Keratinocyte (primary cell): ENCODE data around the gene ARCN1. TPM values are rescaled to one million over a fixed set of nuclear protein-coding genes. Genes with fewer than 3 reads are reported as not detected.

Experiments used
- DNase-seq: peaks from one replicate; pipeline ENCODE4 v3.0.0-alpha.2; 2011; ENCODE audit warnings: low read depth, missing footprints, low spot score
- FAIRE-seq: peaks from 2 replicates; lab custom pipeline; 2011; peaks lifted over from hg19 to GRCh38; lab: Jason Lieb, UNC
- H2AFZ ChIP-seq: 2 replicates; pipeline ENCODE4 v1.6.0; 2012; ENCODE audit warnings: low read length, control low read depth, inconsistent platforms; ENCODE audit not compliant: control insufficient read depth
- H3K27ac ChIP-seq: 2 replicates; pipeline ENCODE4 v1.5.1; 2011; ENCODE audit warnings: low read length; ENCODE audit not compliant: control insufficient read depth, insufficient read depth
- H3K27me3 ChIP-seq: 3 replicates; pipeline ENCODE4 v1.6.0; 2011; ENCODE audit warnings: low read length; ENCODE audit not compliant: control insufficient read depth, insufficient read depth; ENCODE audit errors: extremely low read depth
- H3K36me3 ChIP-seq, 2 experiments: 2 replicates in 1 of 2; 3 replicates in 1 of 2; pipeline ENCODE4 v1.5.1; 2011; ENCODE audit warnings: low read length in 2 of 2, mild to moderate bottlenecking in 1 of 2; ENCODE audit not compliant: control insufficient read depth in 2 of 2, insufficient read depth in 2 of 2; ENCODE audit errors: extremely low read depth in 1 of 2
- H3K4me1 ChIP-seq: 3 replicates; pipeline ENCODE4 v1.5.1; 2011; ENCODE audit warnings: low read length; ENCODE audit not compliant: control insufficient read depth, insufficient read depth; ENCODE audit errors: extremely low read depth
- H3K4me2 ChIP-seq: 3 replicates; pipeline ENCODE4 v1.6.0; 2011; ENCODE audit warnings: low read depth, low read length; ENCODE audit not compliant: control insufficient read depth, insufficient read depth; ENCODE audit errors: extremely low read depth
- H3K4me3 ChIP-seq, 3 experiments: fragments of 200-600 bp in 1 of 3; sonication (generic) in 1 of 3; 2 replicates in 2 of 3; 3 replicates in 1 of 3; pipeline ENCODE4 v1.5.1; 2011 to 2016; ENCODE audit warnings: low read length in 3 of 3, mild to moderate bottlenecking in 3 of 3, control low read depth in 2 of 3, inconsistent platforms in 1 of 3, low read depth in 1 of 3, mixed read lengths in 1 of 3, mixed run types in 1 of 3, moderate library complexity in 1 of 3; ENCODE audit not compliant: control insufficient read depth in 2 of 3, insufficient read depth in 2 of 3; ENCODE audit errors: extremely low read depth in 1 of 3
- H3K79me2 ChIP-seq: 2 replicates; pipeline ENCODE4 v1.6.0; 2012; ENCODE audit warnings: low read length; ENCODE audit not compliant: control insufficient read depth, insufficient read depth
- H3K9ac ChIP-seq: 3 replicates; pipeline ENCODE4 v1.6.0; 2011; ENCODE audit warnings: low read length; ENCODE audit not compliant: control insufficient read depth, insufficient read depth; ENCODE audit errors: extremely low read depth
- H3K9me1 ChIP-seq: 3 replicates; pipeline ENCODE4 v1.6.0; 2011; ENCODE audit warnings: low read length; ENCODE audit not compliant: control insufficient read depth, insufficient read depth; ENCODE audit errors: extremely low read depth
- H3K9me3 ChIP-seq: 2 replicates; pipeline ENCODE4 v1.5.1; 2012; ENCODE audit warnings: low read depth, low read length; ENCODE audit not compliant: control insufficient read depth
- H4K20me1 ChIP-seq: 3 replicates; pipeline ENCODE4 v1.6.0; 2011; ENCODE audit warnings: low read length; ENCODE audit not compliant: control insufficient read depth, insufficient read depth; ENCODE audit errors: extremely low read depth
- CTCF ChIP-seq, 3 experiments: IDR thresholded peaks in 1 of 3; conservative IDR thresholded peaks in 1 of 3; optimal IDR thresholded peaks in 1 of 3; 2 replicates in 2 of 3; 3 replicates in 1 of 3; pipeline versions ENCODE3 to v1.5.1; 2011; ENCODE audit warnings: low read length in 3 of 3, mild to moderate bottlenecking in 3 of 3, moderate library complexity in 2 of 3, control low read depth in 1 of 3, inconsistent platforms in 1 of 3; ENCODE audit not compliant: insufficient read depth in 2 of 3; ENCODE audit errors: extremely low read depth in 1 of 3
- EZH2 ChIP-seq: IDR thresholded peaks from one replicate; pipeline ENCODE4 v1.6.1; 2012; ENCODE audit warnings: inconsistent platforms, mild to moderate bottlenecking, low read length, moderate library complexity
- dilution Hi-C: fragments of 300-500 bp; cut with MboI; formaldehyde crosslinking; loops from one replicate; pipeline ENCODE4 v1.7.0; 2020; ENCODE audit warnings: low sequenced_read_pairs; ENCODE audit not compliant: extremely low pct_ligation_motif_present
- polyA plus RNA-seq, 5 experiments: library from polyadenylated mRNA; depleted of rRNA in 3 of 5; stranded (reverse) in 3 of 5; stranded (forward) in 1 of 5; unstranded in 1 of 5; fragments of >200 nt; gene quantifications; 1 replicate in 1 of 5; 2 replicates in 3 of 5; 3 replicates in 1 of 5; pipeline versions ENCODE4 v1.2.1 to v1.2.3, GENCODE V29; 2011 to 2012; ENCODE audit warnings: missing spikeins in 2 of 5, low read depth in 1 of 5, low replicate concordance in 1 of 5

Gene ARCN1
- polyA plus RNA-seq, 1 donor (not counting 4 experiments of a cell fraction or from before 2014, with no cell fraction given) = 150 TPM

DNA sequence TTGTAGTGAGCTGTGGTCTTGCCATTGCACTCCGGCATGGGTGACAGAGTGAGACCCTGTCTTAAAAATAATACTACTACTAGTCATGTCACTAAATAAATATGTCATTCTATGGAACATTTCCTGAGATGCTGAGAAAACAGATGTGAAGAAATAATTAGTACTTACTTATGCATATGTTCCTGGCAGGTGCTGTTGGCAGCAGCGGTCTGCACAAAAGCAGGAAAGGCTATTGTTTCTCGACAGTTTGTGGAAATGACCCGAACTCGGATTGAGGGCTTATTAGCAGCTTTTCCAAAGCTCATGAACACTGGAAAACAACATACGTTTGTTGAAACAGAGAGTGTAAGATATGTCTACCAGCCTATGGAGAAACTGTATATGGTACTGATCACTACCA lies 8.8 kb downstream of the ARCN1 start:
- H3K4me3 ChIP-seq = no peak overlapping the region
- peaks cover 5% of the 10 kb centered on the region for H4K20me1 ChIP-seq
- H3K36me3 ChIP-seq = peaks cover 11 to 28% of the 10 kb centered on the region in 2 experiments
- H2AFZ ChIP-seq = no peak overlapping the region
- DNase-seq (no peak), FAIRE-seq (no peak)
- no peaks in the 10 kb centered on the region for H3K9me3 ChIP-seq
- H3K4me2 ChIP-seq = no peak overlapping the region
- no peaks in the 10 kb centered on the region for H3K4me1 ChIP-seq
- H3K27ac ChIP-seq = no peak overlapping the region
- H3K79me2 ChIP-seq = peaks cover 59% of the 10 kb centered on the region
- H3K9ac ChIP-seq = no peak overlapping the region
- dilution Hi-C loops = no loop called here
- no peaks in the 10 kb centered on the region for H3K27me3 ChIP-seq
- no peak for TF ChIP-seq CTCF (optimal IDR thresholded peaks at IDR 0.05 in 1 of 3, IDR thresholded peaks at IDR 0.05 in 1 of 3, conservative IDR thresholded peaks at IDR 0.05 in 1 of 3; ENCODE audit: extremely low read depth in 1 of 3, insufficient read depth in 2 of 3, low read length in 3 of 3)
- no peak for TF ChIP-seq EZH2
- H3K9me1 ChIP-seq = no peaks in the 10 kb centered on the region

DNA sequence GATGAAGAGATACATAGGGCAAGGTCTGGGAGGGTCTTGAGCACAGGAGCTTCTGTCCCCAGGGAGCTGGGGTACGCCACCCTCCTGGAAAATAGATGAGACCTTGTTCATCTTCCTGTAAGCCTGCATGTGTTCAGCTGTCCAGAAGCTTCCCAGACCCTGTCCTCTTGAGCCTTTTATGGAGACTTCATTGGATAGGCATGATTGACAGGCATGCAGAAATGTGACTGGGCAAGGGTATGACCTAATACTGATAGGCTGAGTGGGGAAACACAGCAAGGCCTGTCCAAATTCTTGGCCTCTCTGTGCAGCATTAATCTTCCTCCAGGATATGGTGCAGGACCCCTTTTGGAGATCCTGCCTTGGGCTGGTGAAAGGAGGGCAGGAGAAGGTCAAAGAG lies 15.7 kb downstream of the ARCN1 start:
- H3K36me3 ChIP-seq = peaks cover 39 to 40% of the 10 kb centered on the region in 2 experiments
- H3K9ac ChIP-seq = no peak overlapping the region
- dilution Hi-C loops = no loop called here
- no peak overlapping the region for H3K4me2 ChIP-seq
- H3K9me1 ChIP-seq = no peaks in the 10 kb centered on the region
- no peak for FAIRE-seq
- H2AFZ ChIP-seq = no peak overlapping the region
- H3K4me1 ChIP-seq = no peaks in the 10 kb centered on the region
- H4K20me1 ChIP-seq = no peaks in the 10 kb centered on the region
- TF ChIP-seq CTCF (optimal IDR thresholded peaks at IDR 0.05 in 1 of 3, IDR thresholded peaks at IDR 0.05 in 1 of 3, conservative IDR thresholded peaks at IDR 0.05 in 1 of 3; ENCODE audit: extremely low read depth in 1 of 3, insufficient read depth in 2 of 3, low read length in 3 of 3) (no peak), EZH2 (no peak)
- no peak for DNase-seq
- H3K79me2 ChIP-seq = no peaks in the 10 kb centered on the region
- H3K27ac ChIP-seq = no peak overlapping the region
- no peaks in the 10 kb centered on the region for H3K9me3 ChIP-seq
- H3K4me3 ChIP-seq = no peak overlapping the region
- H3K27me3 ChIP-seq = no peaks in the 10 kb centered on the region
